SK-N-SH (cell line): ENCODE measurements around the gene GPR161.

Source experiments
- ELF1 ChIP-seq: IDR thresholded peaks from 2 replicates; pipeline ENCODE4 v1.4.0; 2012
- EZH2phosphoT487 ChIP-seq: fragments of 200-600 bp; sonication (generic); IDR thresholded peaks from 2 replicates; pipeline ENCODE4 v1.6.1; 2017; ENCODE audit warnings: low read depth, mixed run types, mild to moderate bottlenecking, antibody characterized with exemption, moderate library complexity, borderline replicate concordance
- FOXM1 ChIP-seq: IDR thresholded peaks from 2 replicates; pipeline ENCODE4 v1.4.0; 2012; ENCODE audit warnings: low read depth, mild to moderate bottlenecking
- MXI1 ChIP-seq: IDR thresholded peaks from 2 replicates; pipeline ENCODE4 v1.6.1; 2012; ENCODE audit warnings: mild to moderate bottlenecking, low read depth, low read length, improper control_type of control experiment
- NFIC ChIP-seq: IDR thresholded peaks from 2 replicates; pipeline ENCODE4 v1.4.0; 2012; ENCODE audit warnings: borderline replicate concordance
- PBX3 ChIP-seq: IDR thresholded peaks from 2 replicates; pipeline ENCODE4; 2012
- POLR2AphosphoS5 ChIP-seq: IDR thresholded peaks from 2 replicates; pipeline ENCODE4 v1.6.1; 2012; ENCODE audit warnings: low read depth, low read length
- RAD21 ChIP-seq: IDR thresholded peaks from 2 replicates; pipeline ENCODE4 v1.6.1; 2012; ENCODE audit warnings: mild to moderate bottlenecking, low read length
- SMC3 ChIP-seq: IDR thresholded peaks from 2 replicates; pipeline ENCODE4 v1.6.1; 2012; ENCODE audit warnings: low read depth, low read length, improper control_type of control experiment
- TCF12 ChIP-seq: IDR thresholded peaks from 2 replicates; pipeline ENCODE4 v1.4.0; 2012
- USF2 ChIP-seq: fragments of 150-350 bp; IDR thresholded peaks from 2 replicates; pipeline ENCODE4 v1.6.1; 2017; ENCODE audit warnings: antibody characterized with exemption, low read length, low read depth, borderline replicate concordance
- YY1 ChIP-seq: IDR thresholded peaks from 2 replicates; pipeline ENCODE4 v1.4.0; 2012; ENCODE audit warnings: low read depth, mild to moderate bottlenecking
- TF ChIP-seq, protein P1 (sequence below): IDR thresholded peaks from 2 replicates; pipeline ENCODE4 v1.6.1; 2012; ENCODE audit warnings: mild to moderate bottlenecking, low read depth, low read length, moderate library complexity
- TF ChIP-seq, protein P2 (sequence below): fragments of 200-600 bp; sonication (generic); IDR thresholded peaks from 2 replicates; pipeline ENCODE4 v1.6.1; 2017; ENCODE audit warnings: antibody characterized with exemption, mild to moderate bottlenecking, moderate library complexity

GRCh38 chr1:168032029-168032428 lies 104.7 kb downstream of the GPR161 start:
- TF ChIP-seq EZH2phosphoT487: no peak
- TF ChIP-seq, protein P1, sequence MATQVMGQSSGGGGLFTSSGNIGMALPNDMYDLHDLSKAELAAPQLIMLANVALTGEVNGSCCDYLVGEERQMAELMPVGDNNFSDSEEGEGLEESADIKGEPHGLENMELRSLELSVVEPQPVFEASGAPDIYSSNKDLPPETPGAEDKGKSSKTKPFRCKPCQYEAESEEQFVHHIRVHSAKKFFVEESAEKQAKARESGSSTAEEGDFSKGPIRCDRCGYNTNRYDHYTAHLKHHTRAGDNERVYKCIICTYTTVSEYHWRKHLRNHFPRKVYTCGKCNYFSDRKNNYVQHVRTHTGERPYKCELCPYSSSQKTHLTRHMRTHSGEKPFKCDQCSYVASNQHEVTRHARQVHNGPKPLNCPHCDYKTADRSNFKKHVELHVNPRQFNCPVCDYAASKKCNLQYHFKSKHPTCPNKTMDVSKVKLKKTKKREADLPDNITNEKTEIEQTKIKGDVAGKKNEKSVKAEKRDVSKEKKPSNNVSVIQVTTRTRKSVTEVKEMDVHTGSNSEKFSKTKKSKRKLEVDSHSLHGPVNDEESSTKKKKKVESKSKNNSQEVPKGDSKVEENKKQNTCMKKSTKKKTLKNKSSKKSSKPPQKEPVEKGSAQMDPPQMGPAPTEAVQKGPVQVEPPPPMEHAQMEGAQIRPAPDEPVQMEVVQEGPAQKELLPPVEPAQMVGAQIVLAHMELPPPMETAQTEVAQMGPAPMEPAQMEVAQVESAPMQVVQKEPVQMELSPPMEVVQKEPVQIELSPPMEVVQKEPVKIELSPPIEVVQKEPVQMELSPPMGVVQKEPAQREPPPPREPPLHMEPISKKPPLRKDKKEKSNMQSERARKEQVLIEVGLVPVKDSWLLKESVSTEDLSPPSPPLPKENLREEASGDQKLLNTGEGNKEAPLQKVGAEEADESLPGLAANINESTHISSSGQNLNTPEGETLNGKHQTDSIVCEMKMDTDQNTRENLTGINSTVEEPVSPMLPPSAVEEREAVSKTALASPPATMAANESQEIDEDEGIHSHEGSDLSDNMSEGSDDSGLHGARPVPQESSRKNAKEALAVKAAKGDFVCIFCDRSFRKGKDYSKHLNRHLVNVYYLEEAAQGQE: no peak
- TF ChIP-seq USF2: no peak
- TF ChIP-seq MXI1: no peak
- TF ChIP-seq, protein P2, sequence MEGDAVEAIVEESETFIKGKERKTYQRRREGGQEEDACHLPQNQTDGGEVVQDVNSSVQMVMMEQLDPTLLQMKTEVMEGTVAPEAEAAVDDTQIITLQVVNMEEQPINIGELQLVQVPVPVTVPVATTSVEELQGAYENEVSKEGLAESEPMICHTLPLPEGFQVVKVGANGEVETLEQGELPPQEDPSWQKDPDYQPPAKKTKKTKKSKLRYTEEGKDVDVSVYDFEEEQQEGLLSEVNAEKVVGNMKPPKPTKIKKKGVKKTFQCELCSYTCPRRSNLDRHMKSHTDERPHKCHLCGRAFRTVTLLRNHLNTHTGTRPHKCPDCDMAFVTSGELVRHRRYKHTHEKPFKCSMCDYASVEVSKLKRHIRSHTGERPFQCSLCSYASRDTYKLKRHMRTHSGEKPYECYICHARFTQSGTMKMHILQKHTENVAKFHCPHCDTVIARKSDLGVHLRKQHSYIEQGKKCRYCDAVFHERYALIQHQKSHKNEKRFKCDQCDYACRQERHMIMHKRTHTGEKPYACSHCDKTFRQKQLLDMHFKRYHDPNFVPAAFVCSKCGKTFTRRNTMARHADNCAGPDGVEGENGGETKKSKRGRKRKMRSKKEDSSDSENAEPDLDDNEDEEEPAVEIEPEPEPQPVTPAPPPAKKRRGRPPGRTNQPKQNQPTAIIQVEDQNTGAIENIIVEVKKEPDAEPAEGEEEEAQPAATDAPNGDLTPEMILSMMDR: no peak
- no peak for TF ChIP-seq PBX3
- TF ChIP-seq FOXM1: no peak
- no peak for TF ChIP-seq POLR2AphosphoS5
- no peak for TF ChIP-seq TCF12
- no peak for TF ChIP-seq ELF1
- TF ChIP-seq NFIC: no peak
- no peak for TF ChIP-seq RAD21
- TF ChIP-seq SMC3: no peak
- TF ChIP-seq YY1: no peak
